ENCODE results near the gene PALLD. TPM values are rescaled to one million over a fixed set of nuclear protein-coding genes. Genes with fewer than 3 reads are reported as not detected.
A peak's percentile ranks its signal among the peaks of the same experiment; 100 is the strongest.

Gene PALLD
- total RNA-seq, 1 donor from 2014 or later, result 45.6 TPM

DNA sequence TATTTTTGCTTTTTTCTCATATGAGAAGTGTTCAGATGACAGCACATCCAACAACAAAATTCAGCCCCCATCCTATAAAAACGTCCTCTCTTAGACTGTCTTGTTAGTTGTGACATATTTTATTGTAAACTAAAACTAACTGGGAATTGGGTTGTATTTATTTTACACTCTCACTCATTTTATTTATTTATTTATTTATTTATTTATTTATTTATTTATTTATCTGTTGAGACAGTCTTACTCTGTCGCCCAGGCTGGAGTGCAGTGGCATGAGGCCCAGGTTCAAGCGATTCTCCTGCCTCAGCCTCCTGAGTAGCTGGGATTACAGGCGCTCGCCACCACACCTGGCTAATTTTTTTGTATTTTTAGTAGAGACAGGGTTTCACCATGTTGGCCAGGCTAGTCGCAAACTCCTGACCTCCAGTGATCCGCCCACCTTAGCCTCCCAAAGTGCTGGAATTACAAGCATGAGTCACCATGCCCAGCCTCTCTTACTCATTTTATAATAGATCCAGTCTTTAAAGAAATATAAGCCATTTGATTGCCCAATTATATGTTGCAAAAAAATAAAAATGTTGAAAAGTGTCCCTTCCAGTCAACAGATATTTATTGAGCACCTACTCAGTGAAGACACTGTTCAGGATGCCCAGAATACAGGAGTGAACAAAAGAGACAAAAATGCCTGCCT, 44.6 kb downstream of the PALLD start:
- H3K4me3 ChIP-seq (ENCODE audit: low read depth, low read length), result no peak overlapping the region
- no peak for DNase-seq (ENCODE audit: low read depth)
- TF ChIP-seq, protein P1, sequence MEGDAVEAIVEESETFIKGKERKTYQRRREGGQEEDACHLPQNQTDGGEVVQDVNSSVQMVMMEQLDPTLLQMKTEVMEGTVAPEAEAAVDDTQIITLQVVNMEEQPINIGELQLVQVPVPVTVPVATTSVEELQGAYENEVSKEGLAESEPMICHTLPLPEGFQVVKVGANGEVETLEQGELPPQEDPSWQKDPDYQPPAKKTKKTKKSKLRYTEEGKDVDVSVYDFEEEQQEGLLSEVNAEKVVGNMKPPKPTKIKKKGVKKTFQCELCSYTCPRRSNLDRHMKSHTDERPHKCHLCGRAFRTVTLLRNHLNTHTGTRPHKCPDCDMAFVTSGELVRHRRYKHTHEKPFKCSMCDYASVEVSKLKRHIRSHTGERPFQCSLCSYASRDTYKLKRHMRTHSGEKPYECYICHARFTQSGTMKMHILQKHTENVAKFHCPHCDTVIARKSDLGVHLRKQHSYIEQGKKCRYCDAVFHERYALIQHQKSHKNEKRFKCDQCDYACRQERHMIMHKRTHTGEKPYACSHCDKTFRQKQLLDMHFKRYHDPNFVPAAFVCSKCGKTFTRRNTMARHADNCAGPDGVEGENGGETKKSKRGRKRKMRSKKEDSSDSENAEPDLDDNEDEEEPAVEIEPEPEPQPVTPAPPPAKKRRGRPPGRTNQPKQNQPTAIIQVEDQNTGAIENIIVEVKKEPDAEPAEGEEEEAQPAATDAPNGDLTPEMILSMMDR (conservative IDR thresholded peaks at IDR 0.05; ENCODE audit: low read depth, low read length), result no peak

DNA sequence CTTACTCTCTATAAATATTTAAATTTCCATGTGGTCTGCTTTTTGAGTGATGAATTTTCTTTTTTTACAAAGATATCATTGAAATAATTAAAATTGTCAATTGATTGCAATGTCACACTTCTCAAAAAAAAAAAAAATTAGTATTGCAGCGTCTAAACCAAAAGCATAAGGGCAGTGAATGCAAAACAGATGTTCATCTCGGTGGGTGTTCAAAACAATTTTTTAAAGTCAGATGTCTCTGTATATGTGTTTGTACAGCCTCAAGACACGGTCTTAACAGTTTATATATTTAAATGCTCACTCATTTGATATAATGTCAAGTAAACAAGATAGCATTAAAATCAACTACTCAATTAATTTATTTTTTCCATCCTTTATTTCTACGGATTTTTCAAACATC, 52.3 kb downstream of the PALLD start:
- no peak for DNase-seq (ENCODE audit: low read depth)
- TF ChIP-seq, protein P1 (conservative IDR thresholded peaks at IDR 0.05; ENCODE audit: low read depth, low read length), result no peak
- no peak overlapping the region for H3K4me3 ChIP-seq (ENCODE audit: low read depth, low read length)

DNA sequence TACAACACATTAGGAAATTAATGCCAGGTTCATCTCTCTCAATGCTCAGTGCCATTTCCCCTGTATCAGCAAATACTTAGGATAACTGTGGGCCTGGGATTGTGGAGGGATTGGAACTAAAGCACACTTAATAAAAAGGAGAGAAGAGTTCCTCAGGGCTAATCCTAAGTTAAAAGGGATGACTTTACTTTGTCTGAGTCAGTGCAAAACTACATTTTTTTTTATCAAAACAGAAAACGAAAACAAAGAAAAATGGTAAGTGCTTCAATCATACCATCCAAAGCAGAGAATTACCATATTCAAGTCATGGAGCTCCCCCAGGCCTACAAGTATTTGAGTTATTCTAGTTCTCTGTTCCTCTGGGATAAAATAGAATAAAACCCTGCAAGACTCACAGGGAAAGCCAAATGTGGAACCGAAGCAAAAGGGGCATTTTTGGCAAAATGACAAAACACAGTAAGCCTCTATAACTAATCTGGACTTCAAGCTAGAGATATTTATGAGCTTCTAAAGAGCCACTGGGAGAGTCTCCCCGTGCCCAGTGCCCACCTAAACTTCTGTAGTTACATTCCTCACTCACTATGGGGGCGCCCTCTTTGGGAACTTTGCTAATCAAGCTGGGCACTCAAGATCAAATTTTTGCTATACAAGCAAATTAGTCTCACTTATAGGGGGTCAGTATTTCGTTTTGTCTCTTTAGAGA, 53.4 kb downstream of the PALLD start:
- DNase-seq (ENCODE audit: low read depth), result no peak
- TF ChIP-seq, protein P1 (conservative IDR thresholded peaks at IDR 0.05; ENCODE audit: low read depth, low read length), result no peak
- no peak overlapping the region for H3K4me3 ChIP-seq (ENCODE audit: low read depth, low read length)

DNA sequence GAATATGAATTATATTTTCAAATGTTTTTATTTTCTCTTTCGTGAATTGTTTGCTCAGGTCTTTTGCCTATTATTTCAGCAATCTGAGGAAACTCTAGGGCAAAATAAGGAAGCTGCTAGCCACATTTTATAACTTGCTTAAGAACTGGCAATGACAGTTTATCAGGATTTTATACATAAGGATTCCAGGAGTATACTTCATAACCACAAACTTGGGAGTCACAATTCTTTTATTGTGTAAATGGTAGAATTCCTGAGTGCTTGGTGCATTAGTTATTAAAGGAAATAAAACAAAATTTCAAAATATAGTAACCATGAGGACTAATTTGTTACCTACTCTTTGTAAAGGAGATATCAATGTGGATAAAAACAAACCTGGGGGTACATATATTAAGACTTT, 54.4 kb downstream of the PALLD start:
- TF ChIP-seq, protein P1 (conservative IDR thresholded peaks at IDR 0.05; ENCODE audit: low read depth, low read length), result no peak
- no peak overlapping the region for H3K4me3 ChIP-seq (ENCODE audit: low read depth, low read length)
- DNase-seq (ENCODE audit: low read depth), result no peak

DNA sequence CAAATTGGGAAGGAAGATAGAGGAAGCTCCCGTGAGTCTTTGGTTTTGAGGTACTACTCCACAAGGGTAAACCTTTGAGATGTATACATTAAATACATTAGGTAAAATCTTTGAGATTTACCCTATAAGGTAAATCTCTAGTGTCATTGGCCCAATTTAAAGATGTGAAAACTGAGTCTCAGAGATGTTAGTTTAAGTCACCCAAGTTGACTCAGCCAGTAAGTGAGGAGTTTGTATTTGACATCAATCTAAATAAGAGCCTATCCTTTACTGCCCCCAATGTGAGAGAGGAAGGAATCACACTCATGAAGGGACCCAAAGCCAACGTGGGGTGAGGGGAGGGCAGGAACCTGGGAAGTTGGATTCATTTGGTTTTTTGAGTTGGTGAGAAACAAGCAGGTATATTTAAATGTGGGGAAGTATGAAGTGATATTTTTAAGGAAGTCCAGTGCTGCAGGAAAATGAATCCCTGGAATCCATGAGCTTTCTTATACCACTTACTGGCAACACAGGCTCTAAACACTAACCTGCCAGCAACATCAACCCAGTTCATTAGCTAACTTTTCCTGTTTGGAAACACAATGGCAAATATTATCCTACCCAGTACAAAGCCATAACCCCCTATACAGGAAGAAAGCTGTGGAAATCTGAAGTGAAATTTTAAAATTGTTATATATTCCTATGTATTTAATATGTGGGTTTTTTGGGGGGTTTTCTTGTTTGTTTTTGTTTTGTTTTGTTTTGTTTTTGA, 55.3 kb downstream of the PALLD start:
- TF ChIP-seq, protein P1 (conservative IDR thresholded peaks at IDR 0.05; ENCODE audit: low read depth, low read length), result peak; percentile 30
- H3K4me3 ChIP-seq (ENCODE audit: low read depth, low read length), result no peak overlapping the region
- DNase-seq (ENCODE audit: low read depth), result no peak

DNA sequence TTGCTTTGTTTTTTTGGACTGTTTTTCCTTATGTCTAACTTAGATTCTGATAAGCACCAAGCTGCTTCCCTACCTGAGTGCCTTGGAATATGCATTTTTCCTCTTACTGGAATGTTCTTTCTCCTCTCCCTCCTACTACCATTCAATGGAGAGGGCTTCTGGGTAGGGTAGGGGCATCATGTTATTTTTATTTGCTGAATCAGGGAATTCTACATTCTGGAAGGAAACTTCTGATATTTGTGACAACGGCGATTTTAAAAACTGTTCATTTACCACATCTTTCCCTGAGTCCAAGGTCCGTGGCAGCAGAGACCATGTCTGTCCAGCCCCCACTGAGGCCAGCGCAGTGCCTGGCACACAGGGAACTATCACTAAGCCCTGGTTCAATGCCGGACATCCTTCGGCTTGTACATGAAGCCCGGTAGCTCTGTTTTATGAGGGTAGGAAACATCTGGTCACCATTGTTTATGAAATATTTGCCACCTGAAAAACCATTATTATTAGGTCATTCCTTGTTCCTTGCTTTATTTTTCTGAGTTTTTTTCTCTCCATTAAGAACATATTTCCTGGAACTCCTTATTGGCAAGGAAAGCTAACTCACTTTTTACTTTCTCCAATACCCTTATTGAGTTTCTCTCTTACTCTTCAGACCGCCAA, 57.0 kb downstream of the PALLD start:
- DNase-seq (ENCODE audit: low read depth), result no peak
- TF ChIP-seq, protein P1 (conservative IDR thresholded peaks at IDR 0.05; ENCODE audit: low read depth, low read length), result no peak
- H3K4me3 ChIP-seq (ENCODE audit: low read depth, low read length), result no peak overlapping the region

Data from epithelial cell of proximal tubule (primary cell).